C4-2B (cell line): ENCODE results near the gene MOV10.
"Not testable (repeated sequence)": the region's sequence is repeated elsewhere in the genome, so short reads cannot be mapped to it uniquely, and the experiment has no call there.

ENCODE experiments used
- H3K27ac ChIP-seq: fragments of 450-650 bp; 2 replicates; pipeline ENCODE4 v1.5.1; 2017
- CTCF ChIP-seq: fragments of 450-650 bp; conservative IDR thresholded peaks from 2 replicates; pipeline ENCODE4 v1.5.1; 2017; ENCODE audit warnings: mild to moderate bottlenecking
- ZFX ChIP-seq: fragments of 450-650 bp; IDR thresholded peaks from 2 replicates; pipeline ENCODE4 v1.6.1; 2017

Gene MOV10

GRCh38 chr1:112716133-112716720 is 41.8 kb downstream of the MOV10 start:
- TF ChIP-seq CTCF (peak; percentile 96), ZFX (no peak)
- H3K27ac ChIP-seq: no peak overlapping the region

- H3K27ac ChIP-seq: no peak overlapping the region
- TF ChIP-seq ZFX (no peak), CTCF (no peak)
Observed at GRCh38 chr1:112717263-112717873, 42.9 kb downstream of the MOV10 start.

- H3K27ac ChIP-seq: no peak overlapping the region
- TF ChIP-seq CTCF (peak; percentile 98), ZFX (no peak)
Observed at GRCh38 chr1:112718691-112719418, 44.4 kb downstream of the MOV10 start.

- no peak for TF ChIP-seq CTCF
- TF ChIP-seq ZFX: no peak
- no peak overlapping the region for H3K27ac ChIP-seq
Observed at GRCh38 chr1:112719706-112720105, 45.2 kb downstream of the MOV10 start.

- no peak for TF ChIP-seq ZFX
- TF ChIP-seq CTCF: no peak
Observed at GRCh38 chr1:112720800-112721199, 46.3 kb downstream of the MOV10 start.

GRCh38 chr1:112721294-112721693 is 46.8 kb downstream of the MOV10 start:
- H3K27ac ChIP-seq: not testable (repeated sequence)

More at GRCh38 chr1:112720800-112721199, 46.3 kb downstream of the MOV10 start:
- no peak overlapping the region for H3K27ac ChIP-seq

- no peak for TF ChIP-seq ZFX
- TF ChIP-seq CTCF: no peak
- H3K27ac ChIP-seq: no peak overlapping the region
Observed at GRCh38 chr1:112721966-112722524, 47.6 kb downstream of the MOV10 start.
